Gastrocnemius medialis (tissue), 4 donors: Measurements from ENCODE around the gene FYB1. TPM values are rescaled to one million over a fixed set of nuclear protein-coding genes. Genes with fewer than 3 reads are reported as not detected.

Source experiments
- ATAC-seq, 2 donors: fragments of 150-250 bp; one replicate each; pipeline ENCODE4 v1.9.1; 2016
- DNase-seq, 2 donors: peaks; one replicate each; pipeline ENCODE4 v3.0.0-alpha.2; 2019
- H3K27ac ChIP-seq, 4 donors: fragments of 200-600 bp; sonication (generic); 1 replicate in 1 of 4; 2 replicates in 3 of 4; pipeline ENCODE4 v1.5.1; 2016 to 2018; ENCODE audit warnings: mild to moderate bottlenecking in 2 of 4, moderate library complexity in 1 of 4
- H3K27me3 ChIP-seq, 3 donors: fragments of 200-600 bp; sonication (generic) in 2 of 3; 1 replicate in 1 of 3; 2 replicates in 2 of 3; pipeline versions ENCODE4 v1.5.1 to v1.6.0; 2016 to 2019; ENCODE audit warnings: mild to moderate bottlenecking in 1 of 3, moderate library complexity in 1 of 3
- H3K36me3 ChIP-seq, 2 donors: fragments of 200-600 bp; sonication (generic) in 1 of 2; one replicate each; pipeline ENCODE4 v1.5.1; 2017 to 2018
- H3K4me1 ChIP-seq, 2 donors: fragments of 200-600 bp; sonication (generic) in 1 of 2; one replicate each; pipeline ENCODE4 v1.5.1; 2016 to 2017; ENCODE audit warnings: mild to moderate bottlenecking in 2 of 2
- H3K4me3 ChIP-seq, 4 donors: fragments of 200-600 bp; sonication (generic) in 3 of 4; 1 replicate in 1 of 4; 2 replicates in 3 of 4; pipeline ENCODE4 v1.5.1; 2016 to 2019; ENCODE audit warnings: mild to moderate bottlenecking in 2 of 4
- H3K9me3 ChIP-seq, 3 donors: fragments of 200-600 bp; sonication (generic) in 2 of 3; 1 replicate in 1 of 3; 2 replicates in 2 of 3; pipeline ENCODE4 v1.5.1; 2016 to 2019
- CTCF ChIP-seq, 5 experiments: fragments of 450-650 bp in 3 of 5; fragments of 200-600 bp in 2 of 5; sonication (generic) in 2 of 5; IDR thresholded peaks in 4 of 5; conservative IDR thresholded peaks in 1 of 5; 1 replicate in 4 of 5; 2 replicates in 1 of 5; pipeline ENCODE4 v1.5.1; 2016 to 2019; ENCODE audit warnings: antibody characterized with exemption in 5 of 5, mild to moderate bottlenecking in 3 of 5, moderate library complexity in 3 of 5
- POLR2A ChIP-seq, 2 donors: fragments of 450-650 bp; IDR thresholded peaks; one replicate each; pipeline ENCODE4 v1.6.1; 2017; ENCODE audit warnings: antibody characterized with exemption in 2 of 2, mild to moderate bottlenecking in 2 of 2, moderate library complexity in 2 of 2
- in situ Hi-C, 4 donors: fragments of 200-750 bp; cut with MboI; loops; one replicate each; pipeline versions ENCODE4 v1.15.0 to v1.8.0; 2017; ENCODE audit warnings: low sequenced_read_pairs in 4 of 4
- intact Hi-C: fragments of 100-400 bp; cut with DNase I; formaldehyde crosslinking; loops from one replicate; pipeline ENCODE4 v1.15.1; 2023; ENCODE audit warnings: low total_unique reads
- total RNA-seq, 4 donors: library from RNA; depleted of rRNA; stranded (reverse); fragments of >200 nt; gene quantifications; one replicate each; pipeline versions ENCODE4 v1.1.0 to v1.2.3, GENCODE V29; 2016

FYB1 gene
- total RNA-seq, 4 donors from 2014 or later = 1.1 to 5.6 (median 2.6) TPM

GRCh38 chr5:39116344-39117170 lies 102.8 kb downstream of the FYB1 start:
- intact Hi-C loops = no loop called here

GRCh38 chr5:39115644-39116343 lies 103.6 kb downstream of the FYB1 start:
- Histone ChIP-seq H3K27ac (no peak overlapping the region), H3K4me3 (no peak overlapping the region), H3K9me3 (no peaks in the 10 kb centered on the region), H3K4me1 (peaks cover 0 to 2% of the 10 kb centered on the region in 2 donors), H3K36me3 (no peaks in the 10 kb centered on the region), H3K27me3 (no peaks in the 10 kb centered on the region)
- DNase-seq (no peak), ATAC-seq (no peak)
- intact Hi-C loops (no loop called here), in situ Hi-C loops (no loop called here)
- TF ChIP-seq CTCF (IDR thresholded peaks at IDR 0.05 in 4 of 5, conservative IDR thresholded peaks at IDR 0.05 in 1 of 5) (no peak), POLR2A (IDR thresholded peaks at IDR 0.05) (no peak)

More at GRCh38 chr5:39116344-39117170, 102.8 kb downstream of the FYB1 start:
- no peak for DNase-seq
- no peaks in the 10 kb centered on the region for H3K27me3 ChIP-seq
- no peaks in the 10 kb centered on the region for H3K9me3 ChIP-seq
- no peak overlapping the region for H3K27ac ChIP-seq
- TF ChIP-seq POLR2A (IDR thresholded peaks at IDR 0.05) (no peak), CTCF (IDR thresholded peaks at IDR 0.05 in 4 of 5, conservative IDR thresholded peaks at IDR 0.05 in 1 of 5) (no peak)
- in situ Hi-C loops = no loop called here
- peaks cover 0 to 2% of the 10 kb centered on the region in 2 donors for H3K4me1 ChIP-seq
- H3K4me3 ChIP-seq = no peak overlapping the region
- H3K36me3 ChIP-seq = no peaks in the 10 kb centered on the region
- ATAC-seq = no peak

GRCh38 chr5:39114155-39114554 lies 105.2 kb downstream of the FYB1 start:
- DNase-seq (no peak), ATAC-seq (no peak)
- Histone ChIP-seq H3K27me3 (no peaks in the 10 kb centered on the region), H3K27ac (no peak overlapping the region), H3K4me3 (no peak overlapping the region), H3K9me3 (no peaks in the 10 kb centered on the region), H3K36me3 (no peaks in the 10 kb centered on the region), H3K4me1 (peaks cover 0 to 2% of the 10 kb centered on the region in 2 donors)
- no peak for TF ChIP-seq CTCF (IDR thresholded peaks at IDR 0.05 in 4 of 5, conservative IDR thresholded peaks at IDR 0.05 in 1 of 5)
- TF ChIP-seq POLR2A (IDR thresholded peaks at IDR 0.05) = no peak
- intact Hi-C loops (no loop called here), in situ Hi-C loops (no loop called here)

- Histone ChIP-seq H3K36me3 (no peaks in the 10 kb centered on the region), H3K27me3 (no peaks in the 10 kb centered on the region), H3K27ac (no peak overlapping the region), H3K4me1 (peaks cover 0 to 2% of the 10 kb centered on the region in 2 donors), H3K9me3 (no peaks in the 10 kb centered on the region), H3K4me3 (no peak overlapping the region)
- TF ChIP-seq CTCF (IDR thresholded peaks at IDR 0.05 in 4 of 5, conservative IDR thresholded peaks at IDR 0.05 in 1 of 5) = no peak
- TF ChIP-seq POLR2A (IDR thresholded peaks at IDR 0.05) = no peak
- in situ Hi-C loops (no loop called here), intact Hi-C loops (no loop called here)
- ATAC-seq = no peak
- DNase-seq = no peak
These were observed 105.9 kb downstream of the FYB1 start for GRCh38 chr5:39113354-39113953.
